Colonic mucosa (tissue), 4 donors: ENCODE measurements around the gene MARK3. TPM values are rescaled to one million over a fixed set of nuclear protein-coding genes. Genes with fewer than 3 reads are reported as not detected.

Experiments used
- DNase-seq: peaks from one replicate; pipeline ENCODE4 v3.0.0-alpha.2; 2020
- H3K27ac ChIP-seq: fragments of 200-600 bp; one replicate; pipeline ENCODE4 v1.8.0; 2021
- H3K27me3 ChIP-seq: fragments of 200-600 bp; one replicate; pipeline ENCODE4 v1.8.0; 2021
- H3K36me3 ChIP-seq: fragments of 200-600 bp; one replicate; pipeline ENCODE4 v1.8.0; 2021
- H3K4me1 ChIP-seq: fragments of 200-600 bp; one replicate; pipeline ENCODE4 v1.8.0; 2021; ENCODE audit warnings: mild to moderate bottlenecking
- H3K4me3 ChIP-seq: fragments of 200-600 bp; one replicate; pipeline ENCODE4 v1.8.0; 2021
- H3K9ac ChIP-seq, 2 donors: one replicate each; pipeline ENCODE4 v1.7.0; 2013; ENCODE audit warnings: control low read depth in 2 of 2, low read depth in 2 of 2, low read length in 2 of 2
- H3K9me3 ChIP-seq: fragments of 200-600 bp; one replicate; pipeline ENCODE4 v1.8.0; 2021
- CTCF ChIP-seq: fragments of 200-600 bp; IDR thresholded peaks from one replicate; pipeline ENCODE4 v1.8.0; 2022; ENCODE audit warnings: antibody characterized with exemption, mild to moderate bottlenecking
- intact Hi-C: fragments of 100-400 bp; cut with DNase I; formaldehyde crosslinking; loops from one replicate; pipeline ENCODE4 v1.14.1; 2022
- total RNA-seq, 2 donors: library from RNA; stranded (reverse); fragmentation: NEBNext Ultra II Directional in 1 of 2; extraction: Animal tissue kit (Norgen Biotek cat#: 25700) in 1 of 2; gene quantifications; one replicate each; pipeline ENCODE4 v1.2.1, GENCODE V29; 2021
- donor health status: healthy.
- donor health status: DM: no; HTN: no; CAD: no.
- donor health status: DM: no; HTN: no; CAD: no.

MARK3 gene
- total RNA-seq, 2 donors from 2014 or later, result 52.5 to 63.6 TPM

- peaks cover 15% of the 10 kb centered on the region for H3K4me1 ChIP-seq
- H3K9me3 ChIP-seq, result no peaks in the 10 kb centered on the region
Observed at GRCh38 chr14:103517174-103517566, 132.0 kb downstream of the MARK3 start.

DNA sequence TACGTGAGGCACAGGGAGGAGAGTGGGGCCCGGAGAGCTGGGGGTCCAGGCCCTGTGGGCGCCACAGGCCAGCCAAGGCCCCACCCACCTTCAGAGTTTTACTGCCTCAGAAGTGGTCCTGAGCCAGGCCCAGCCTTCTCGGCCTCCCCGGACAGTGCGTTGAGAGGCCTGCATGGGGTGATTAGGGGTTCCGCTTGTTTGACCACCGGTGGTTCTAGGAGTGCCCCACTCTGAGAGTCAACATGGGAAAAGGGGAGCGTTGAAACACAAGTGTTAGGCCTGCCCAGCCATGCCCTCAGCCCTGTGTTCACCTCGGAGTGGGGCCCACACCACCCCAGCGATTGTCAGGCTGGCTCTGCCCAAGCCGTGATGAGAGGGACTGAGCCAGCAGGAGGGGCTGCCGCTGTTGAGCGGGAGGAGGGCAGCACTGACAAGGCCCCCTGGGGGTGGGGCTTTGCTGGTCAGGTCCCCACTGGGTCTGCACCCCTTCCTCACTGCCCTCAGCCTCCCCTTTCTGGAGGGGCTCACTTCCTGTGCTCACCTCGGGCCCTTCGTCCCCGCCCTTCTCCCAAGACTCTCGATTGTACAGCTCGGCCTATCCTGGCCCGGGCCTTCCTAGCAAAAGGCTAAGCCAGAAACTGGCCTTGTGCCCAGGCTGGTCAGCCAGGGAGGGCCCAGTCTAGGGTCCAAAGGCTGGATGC lies 132.7 kb downstream of the MARK3 start:
- Histone ChIP-seq H3K27ac (no peak overlapping the region), H3K4me1 (peaks cover 9% of the 10 kb centered on the region), H3K27me3 (no peaks in the 10 kb centered on the region), H3K9me3 (no peaks in the 10 kb centered on the region), H3K4me3 (no peak overlapping the region), H3K9ac (no peak overlapping the region), H3K36me3 (no peaks in the 10 kb centered on the region)
- no peak for DNase-seq
- no peak for TF ChIP-seq CTCF
- intact Hi-C loops, result loop anchor here (2.0 kb wide), 1 partner anchor 29 kb away; no protein-coding TSS in a partner anchor

More at GRCh38 chr14:103517174-103517566, 132.0 kb downstream of the MARK3 start:
- Histone ChIP-seq H3K27ac (no peak overlapping the region), H3K36me3 (no peaks in the 10 kb centered on the region), H3K4me3 (no peak overlapping the region), H3K27me3 (no peaks in the 10 kb centered on the region), H3K9ac (no peak overlapping the region)
- intact Hi-C loops, result loop anchor here (2.0 kb wide), 1 partner anchor 30 kb away; no protein-coding TSS in a partner anchor
- DNase-seq, result no peak
- TF ChIP-seq CTCF, result no peak

DNA sequence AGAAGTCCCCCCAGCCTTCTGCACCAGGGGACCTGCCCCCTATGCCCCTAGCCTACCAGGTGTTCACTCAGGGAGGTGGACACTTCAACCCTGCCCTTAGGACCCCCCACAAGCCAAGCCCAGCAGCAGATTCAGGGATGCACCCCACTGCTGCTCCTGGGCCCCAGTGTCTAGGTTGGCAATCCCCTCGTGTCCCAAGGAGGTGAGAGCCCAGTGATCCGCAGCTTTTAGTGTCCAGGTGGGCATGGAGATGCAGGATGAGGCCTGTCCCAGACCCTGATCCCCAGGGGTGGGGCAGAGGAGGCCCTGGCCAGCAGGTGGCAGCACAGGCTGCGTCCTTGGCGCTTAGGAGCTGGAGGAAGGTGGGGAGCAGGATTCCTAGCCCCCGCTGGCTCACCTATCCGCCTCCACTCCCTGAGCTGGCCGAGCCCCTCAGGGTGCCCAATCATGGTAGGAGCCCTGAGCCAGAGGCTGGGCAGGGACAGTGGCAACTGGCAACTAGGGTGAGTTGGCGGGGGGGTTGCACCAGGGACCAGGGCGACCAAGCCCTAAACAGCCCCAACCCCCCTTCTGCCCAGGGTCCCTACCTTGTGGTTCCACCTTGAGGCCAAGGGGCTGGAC lies 133.3 kb downstream of the MARK3 start:
- Histone ChIP-seq H3K9me3 (no peaks in the 10 kb centered on the region), H3K27me3 (no peaks in the 10 kb centered on the region), H3K36me3 (no peaks in the 10 kb centered on the region), H3K27ac (no peak overlapping the region), H3K4me3 (peak overlapping the region; percentile 57), H3K4me1 (peaks cover 12% of the 10 kb centered on the region), H3K9ac (peak overlapping the region in 1 of 2 donors; percentile 43)
- DNase-seq, result peak; percentile 78
- peak; percentile 90 for TF ChIP-seq CTCF
- intact Hi-C loops, result no loop called here

DNA sequence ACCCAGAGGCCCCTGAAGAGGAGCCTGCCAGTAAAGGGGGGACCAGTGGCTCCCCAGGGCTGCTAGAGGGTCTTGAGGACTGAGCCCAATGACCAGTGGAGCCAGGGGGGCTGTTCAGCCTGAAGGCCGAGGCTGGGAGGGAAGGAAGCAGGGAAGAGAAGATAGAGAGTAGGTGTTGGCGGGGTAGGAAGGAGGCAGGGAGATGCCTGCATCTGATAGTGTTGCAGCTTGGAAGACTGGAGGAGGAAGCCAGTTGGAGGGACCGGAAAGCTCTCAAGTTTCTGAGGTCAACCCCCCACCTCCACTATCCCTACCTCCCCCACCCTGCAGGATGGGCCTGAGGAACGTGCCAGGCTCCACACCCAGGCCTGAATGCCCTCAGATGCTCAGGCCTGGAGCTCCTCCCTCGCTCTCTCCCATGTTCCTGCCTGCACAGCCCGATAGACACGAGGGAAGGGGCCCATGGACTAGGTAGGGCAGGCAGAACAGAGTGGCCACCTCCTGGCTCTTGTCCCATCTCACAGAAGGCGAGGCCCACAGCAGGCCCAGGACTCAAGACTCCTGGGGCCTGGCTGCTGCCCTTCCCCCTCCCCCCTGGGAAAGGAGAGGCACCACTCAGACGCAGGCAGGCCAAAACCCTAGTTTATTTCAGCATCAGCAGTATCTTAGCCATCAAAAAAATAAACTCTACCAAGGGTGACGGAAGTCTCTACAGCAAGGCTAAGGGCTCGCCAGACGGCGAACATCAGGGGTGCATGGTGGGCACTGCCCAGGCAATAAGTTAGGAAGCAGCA lies 134.0 kb downstream of the MARK3 start:
- Histone ChIP-seq H3K4me3 (peak overlapping the region; percentile 57), H3K27me3 (no peaks in the 10 kb centered on the region), H3K27ac (no peak overlapping the region), H3K4me1 (peaks cover 12% of the 10 kb centered on the region), H3K9ac (peak overlapping the region in 1 of 2 donors; percentile 43), H3K9me3 (no peaks in the 10 kb centered on the region), H3K36me3 (no peaks in the 10 kb centered on the region)
- no peak for DNase-seq
- TF ChIP-seq CTCF, result no peak
- intact Hi-C loops, result no loop called here

GRCh38 chr14:103519837-103520212 lies 134.6 kb downstream of the MARK3 start:
- intact Hi-C loops, result no loop called here
- no peak for DNase-seq
- Histone ChIP-seq H3K27me3 (no peaks in the 10 kb centered on the region), H3K9ac (peak overlapping the region in 1 of 2 donors; percentile 9), H3K4me1 (peaks cover 14% of the 10 kb centered on the region), H3K36me3 (no peaks in the 10 kb centered on the region), H3K4me3 (peak overlapping the region; percentile 57), H3K27ac (peak overlapping the region; percentile 59), H3K9me3 (no peaks in the 10 kb centered on the region)
- no peak for TF ChIP-seq CTCF
